Chondrocyte (in vitro differentiated cells): ENCODE data around the gene NUDT2. TPM values are rescaled to one million over a fixed set of nuclear protein-coding genes. Genes with fewer than 3 reads are reported as not detected.

ENCODE experiments used
- DNase-seq: peaks from one replicate; pipeline ENCODE4 v3.0.0; 2021; ENCODE audit warnings: mixed read lengths, low spot score
- H3K27ac Mint-ChIP-seq: one replicate; pipeline ENCODE4 v1.8.0; 2021; ENCODE audit warnings: mild to moderate bottlenecking, moderate library complexity, mixed read lengths; ENCODE audit not compliant: unreplicated experiment
- H3K27me3 Mint-ChIP-seq: 2 replicates; pipeline ENCODE4 v1.8.0; 2021; ENCODE audit warnings: low read depth, mixed read lengths
- H3K36me3 Mint-ChIP-seq: 2 replicates; pipeline ENCODE4 v1.8.0; 2021; ENCODE audit warnings: low read depth, mixed read lengths
- H3K4me1 Mint-ChIP-seq: 2 replicates; pipeline ENCODE4 v1.8.0; 2021; ENCODE audit warnings: low read depth, mild to moderate bottlenecking, mixed read lengths
- H3K4me3 Mint-ChIP-seq: one replicate; pipeline ENCODE4 v1.8.0; 2021; ENCODE audit warnings: mild to moderate bottlenecking, moderate library complexity, mixed read lengths; ENCODE audit not compliant: unreplicated experiment
- H3K9me3 Mint-ChIP-seq: 2 replicates; pipeline ENCODE4 v1.8.0; 2021; ENCODE audit warnings: low read depth, mixed read lengths
- CTCF ChIP-seq: fragments of 200-600 bp; sonication (generic); IDR thresholded peaks from 2 replicates; pipeline ENCODE4 v1.5.0; 2021; ENCODE audit warnings: antibody characterized with exemption, mild to moderate bottlenecking, moderate library complexity
- total RNA-seq: library from RNA; stranded (reverse); gene quantifications from 3 replicates; pipeline ENCODE4 v1.2.1, GENCODE V29; 2021

NUDT2 gene
- total RNA-seq, 1 donor from 2014 or later: 17.6 TPM

GRCh38 chr9:34380511-34381315, 51.3 kb downstream of the NUDT2 start:
- peak overlapping the region; percentile 74 for H3K4me3 Mint-ChIP-seq
- H3K9me3 Mint-ChIP-seq: no peaks in the 10 kb centered on the region
- no peaks in the 10 kb centered on the region for H3K36me3 Mint-ChIP-seq
- TF ChIP-seq CTCF: no peak
- DNase-seq: peak; percentile 80
- peaks cover 28% of the 10 kb centered on the region for H3K4me1 Mint-ChIP-seq
- no peaks in the 10 kb centered on the region for H3K27me3 Mint-ChIP-seq
- H3K27ac Mint-ChIP-seq: peak overlapping the region; percentile 58

- Mint-ChIP-seq H3K27me3 (no peaks in the 10 kb centered on the region), H3K4me1 (peaks cover 21% of the 10 kb centered on the region), H3K36me3 (no peaks in the 10 kb centered on the region), H3K27ac (peak overlapping the region; percentile 18), H3K4me3 (peak overlapping the region; percentile 74), H3K9me3 (no peaks in the 10 kb centered on the region)
- TF ChIP-seq CTCF: no peak
- DNase-seq: peak; percentile 56
Measured at GRCh38 chr9:34381323-34381722, 52.0 kb downstream of the NUDT2 start.

- no peak overlapping the region for H3K27ac Mint-ChIP-seq
- H3K4me3 Mint-ChIP-seq: no peak overlapping the region
- H3K4me1 Mint-ChIP-seq: peaks cover 20% of the 10 kb centered on the region
- TF ChIP-seq CTCF: no peak
- DNase-seq: peak; percentile 43
- no peaks in the 10 kb centered on the region for H3K9me3 Mint-ChIP-seq
- H3K27me3 Mint-ChIP-seq: no peaks in the 10 kb centered on the region
- no peaks in the 10 kb centered on the region for H3K36me3 Mint-ChIP-seq
Measured at GRCh38 chr9:34382054-34382453, 52.7 kb downstream of the NUDT2 start.

- Mint-ChIP-seq H3K4me3 (no peak overlapping the region), H3K27ac (no peak overlapping the region), H3K4me1 (peaks cover 15% of the 10 kb centered on the region), H3K9me3 (no peaks in the 10 kb centered on the region), H3K36me3 (no peaks in the 10 kb centered on the region), H3K27me3 (no peaks in the 10 kb centered on the region)
- no peak for TF ChIP-seq CTCF
- peak; percentile 17 for DNase-seq
Measured at GRCh38 chr9:34382879-34383278, 53.5 kb downstream of the NUDT2 start.

GRCh38 chr9:34383904-34384303, 54.5 kb downstream of the NUDT2 start:
- H3K27me3 Mint-ChIP-seq: no peaks in the 10 kb centered on the region
- DNase-seq: peak; percentile 25
- no peak overlapping the region for H3K27ac Mint-ChIP-seq
- no peaks in the 10 kb centered on the region for H3K36me3 Mint-ChIP-seq
- peaks cover 15% of the 10 kb centered on the region for H3K4me1 Mint-ChIP-seq
- H3K4me3 Mint-ChIP-seq: no peak overlapping the region
- H3K9me3 Mint-ChIP-seq: no peaks in the 10 kb centered on the region
- no peak for TF ChIP-seq CTCF
